ENCODE measurements around the gene OGT.

The OGT gene

GRCh38 chrX:71618787-71619186, 85.9 kb downstream of the OGT start:
- FAIRE-seq, result no peak
- no peak for DNase-seq (ENCODE audit: extremely low spot score, insufficient read length, low read depth)

- FAIRE-seq, result no peak
- DNase-seq (ENCODE audit: extremely low spot score, insufficient read length, low read depth), result no peak
Observed at GRCh38 chrX:71619193-71619592, 86.3 kb downstream of the OGT start.

- FAIRE-seq, result no peak
- no peak for DNase-seq (ENCODE audit: extremely low spot score, insufficient read length, low read depth)
Observed at GRCh38 chrX:71619986-71620385, 87.1 kb downstream of the OGT start.

- FAIRE-seq, result peak; percentile 60
- no peak for DNase-seq (ENCODE audit: extremely low spot score, insufficient read length, low read depth)
Observed at GRCh38 chrX:71621603-71622002, 88.7 kb downstream of the OGT start.

- FAIRE-seq (no peak), DNase-seq (ENCODE audit: extremely low spot score, insufficient read length, low read depth) (no peak)
Observed at GRCh38 chrX:71622032-71622575, 89.2 kb downstream of the OGT start.

- FAIRE-seq, result peak; percentile 99
- no peak for DNase-seq (ENCODE audit: extremely low spot score, insufficient read length, low read depth)
Observed at GRCh38 chrX:71622576-71623450, 89.9 kb downstream of the OGT start.

GRCh38 chrX:71623714-71624113, 90.8 kb downstream of the OGT start:
- FAIRE-seq (peak; percentile 69), DNase-seq (ENCODE audit: extremely low spot score, insufficient read length, low read depth) (no peak)

- FAIRE-seq (no peak), DNase-seq (ENCODE audit: extremely low spot score, insufficient read length, low read depth) (no peak)
Observed at GRCh38 chrX:71625471-71625870, 92.6 kb downstream of the OGT start.
